GM21619 (cell line): ENCODE data around the gene BEGAIN.
"Not testable (repeated sequence)": the region's sequence is repeated elsewhere in the genome, so short reads cannot be mapped to it uniquely, and the experiment has no call there.

Experiments
- ATAC-seq: cut with Tn5 transposase; IDR thresholded peaks from one replicate; pipeline ENCODE4 v1.9.1; 2021; ENCODE audit not compliant: unreplicated experiment

The BEGAIN gene

GRCh38 chr14:100526632-100527031 lies 60.6 kb downstream of the BEGAIN start:
- no peak for ATAC-seq

GRCh38 chr14:100526057-100526456 lies 61.2 kb downstream of the BEGAIN start:
- ATAC-seq, result no peak

GRCh38 chr14:100525615-100526014 lies 61.6 kb downstream of the BEGAIN start:
- no peak for ATAC-seq

- no peak for ATAC-seq
Observed at GRCh38 chr14:100524933-100525243, 62.3 kb downstream of the BEGAIN start.

GRCh38 chr14:100524233-100524932 lies 62.8 kb downstream of the BEGAIN start:
- ATAC-seq, result no peak

GRCh38 chr14:100523843-100524169 lies 63.4 kb downstream of the BEGAIN start:
- no peak for ATAC-seq

GRCh38 chr14:100523131-100523842 lies 63.9 kb downstream of the BEGAIN start:
- no peak for ATAC-seq

- no peak for ATAC-seq
Observed at GRCh38 chr14:100522616-100523099, 64.6 kb downstream of the BEGAIN start.

GRCh38 chr14:100506053-100506452 lies 81.2 kb downstream of the BEGAIN start:
- ATAC-seq, result not testable (repeated sequence)

GRCh38 chr14:100504372-100505078 lies 82.7 kb downstream of the BEGAIN start:
- no peak for ATAC-seq

- ATAC-seq, result no peak
Observed at GRCh38 chr14:100503251-100503650, 84.0 kb downstream of the BEGAIN start.

- ATAC-seq, result no peak
Observed at GRCh38 chr14:100502622-100503220, 84.5 kb downstream of the BEGAIN start.

GRCh38 chr14:100500128-100500527 lies 87.1 kb downstream of the BEGAIN start:
- ATAC-seq, result no peak

GRCh38 chr14:100498068-100498467 lies 89.1 kb downstream of the BEGAIN start:
- no peak for ATAC-seq

- ATAC-seq, result no peak
Observed at GRCh38 chr14:100495917-100496316, 91.3 kb downstream of the BEGAIN start.

GRCh38 chr14:100494645-100495044 lies 92.6 kb downstream of the BEGAIN start:
- no peak for ATAC-seq

- ATAC-seq, result no peak
Observed at GRCh38 chr14:100490252-100490651, 97.0 kb downstream of the BEGAIN start.

GRCh38 chr14:100488057-100488456 lies 99.2 kb downstream of the BEGAIN start:
- no peak for ATAC-seq

- ATAC-seq, result no peak
Observed at GRCh38 chr14:100487304-100487703, 99.9 kb downstream of the BEGAIN start.
